Measurements from ENCODE around the gene CDAN1. TPM values are rescaled to one million over a fixed set of nuclear protein-coding genes. Genes with fewer than 3 reads are reported as not detected.

The CDAN1 gene
- total RNA-seq, 1 donor: 7.6 TPM

DNA sequence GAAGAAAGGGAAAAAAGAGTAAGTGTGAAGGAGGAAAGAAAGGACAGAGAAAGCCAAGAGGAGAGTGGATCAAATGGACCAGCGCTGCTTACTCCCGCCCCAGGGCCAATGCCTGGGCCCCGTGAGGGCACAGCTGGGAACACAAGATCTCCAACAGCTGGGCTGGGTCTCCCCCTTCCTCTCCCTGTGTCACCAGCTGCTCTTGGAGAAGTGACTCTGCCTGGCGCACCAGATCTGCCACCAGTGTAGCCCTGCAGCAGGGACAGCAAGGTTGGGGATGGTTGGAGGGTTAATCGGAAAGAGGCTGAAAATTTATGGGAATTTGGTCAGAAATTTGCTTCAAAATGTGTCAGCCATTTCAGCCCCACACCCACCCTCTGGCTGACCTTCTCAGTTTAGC lies 8.4 kb downstream of the CDAN1 start:
- Histone ChIP-seq H3K27me3 (ENCODE audit: insufficient read depth, low read length) (no peaks in the 10 kb centered on the region), H3K9me3 (ENCODE audit: low read depth, low read length) (no peaks in the 10 kb centered on the region), H3K4me3 (ENCODE audit: low read length) (no peak overlapping the region)

DNA sequence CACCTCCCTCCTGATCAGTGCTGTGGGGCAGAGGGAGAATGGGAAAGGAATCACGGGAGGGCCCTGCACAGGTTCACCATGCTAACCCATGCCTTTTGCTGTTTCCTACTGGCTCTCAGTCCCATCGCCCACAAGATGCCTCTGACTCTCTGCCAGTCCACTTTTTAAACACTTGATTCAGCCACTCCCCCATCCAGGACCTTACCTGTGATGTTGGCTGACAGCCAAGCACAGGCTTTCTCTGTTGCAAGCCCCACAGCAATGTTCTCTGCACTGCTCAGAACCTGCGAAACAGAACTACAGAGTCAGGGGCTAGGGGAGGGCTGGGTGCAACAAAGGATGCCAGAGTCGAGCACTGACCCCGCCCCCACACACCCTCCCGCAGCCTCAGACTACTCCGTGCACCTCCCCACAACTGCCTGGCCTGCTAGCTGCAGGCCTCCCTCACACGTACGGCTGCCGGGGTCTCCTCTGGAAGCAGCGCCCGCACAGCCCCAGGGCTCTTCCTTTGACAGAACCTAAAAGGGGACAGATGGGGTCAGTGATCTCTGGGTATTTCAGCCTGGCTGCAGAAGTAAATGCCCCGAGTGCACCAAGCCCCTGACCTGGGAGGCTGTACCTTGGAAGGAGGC lies 9.1 kb downstream of the CDAN1 start:
- H3K4me1 ChIP-seq (ENCODE audit: insufficient read depth, low read length): no peaks in the 10 kb centered on the region
- H3K27me3 ChIP-seq (ENCODE audit: insufficient read depth, low read length): no peaks in the 10 kb centered on the region
- H3K9me3 ChIP-seq (ENCODE audit: low read depth, low read length): no peaks in the 10 kb centered on the region
- H3K4me3 ChIP-seq (ENCODE audit: low read length): no peak overlapping the region

More for the DNA sequence above, 8.4 kb downstream of the CDAN1 start:
- H3K4me1 ChIP-seq (ENCODE audit: insufficient read depth, low read length): no peaks in the 10 kb centered on the region

DNA sequence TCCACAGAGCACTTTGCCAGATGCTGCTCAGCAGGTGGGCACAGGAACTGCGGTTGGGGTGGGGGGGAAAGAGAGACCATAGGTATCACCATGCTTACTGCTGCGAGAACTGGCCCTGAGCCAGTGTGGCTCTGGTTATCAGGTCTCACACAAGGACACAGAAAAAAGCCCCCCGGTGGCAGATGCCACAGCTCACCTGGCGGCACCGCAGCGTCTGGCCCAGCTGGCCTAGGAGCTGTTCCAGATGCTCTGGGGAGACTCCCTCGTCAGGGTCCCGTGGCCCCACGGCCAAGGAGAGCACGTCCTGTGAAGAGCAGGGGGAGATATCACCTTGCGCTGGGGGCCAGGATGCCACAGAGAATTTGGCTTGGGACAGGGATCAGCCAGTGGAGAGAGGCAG lies 10.8 kb downstream of the CDAN1 start:
- Histone ChIP-seq H3K27me3 (ENCODE audit: insufficient read depth, low read length) (no peaks in the 10 kb centered on the region), H3K4me1 (ENCODE audit: insufficient read depth, low read length) (no peaks in the 10 kb centered on the region), H3K9me3 (ENCODE audit: low read depth, low read length) (no peaks in the 10 kb centered on the region), H3K4me3 (ENCODE audit: low read length) (no peak overlapping the region)

DNA sequence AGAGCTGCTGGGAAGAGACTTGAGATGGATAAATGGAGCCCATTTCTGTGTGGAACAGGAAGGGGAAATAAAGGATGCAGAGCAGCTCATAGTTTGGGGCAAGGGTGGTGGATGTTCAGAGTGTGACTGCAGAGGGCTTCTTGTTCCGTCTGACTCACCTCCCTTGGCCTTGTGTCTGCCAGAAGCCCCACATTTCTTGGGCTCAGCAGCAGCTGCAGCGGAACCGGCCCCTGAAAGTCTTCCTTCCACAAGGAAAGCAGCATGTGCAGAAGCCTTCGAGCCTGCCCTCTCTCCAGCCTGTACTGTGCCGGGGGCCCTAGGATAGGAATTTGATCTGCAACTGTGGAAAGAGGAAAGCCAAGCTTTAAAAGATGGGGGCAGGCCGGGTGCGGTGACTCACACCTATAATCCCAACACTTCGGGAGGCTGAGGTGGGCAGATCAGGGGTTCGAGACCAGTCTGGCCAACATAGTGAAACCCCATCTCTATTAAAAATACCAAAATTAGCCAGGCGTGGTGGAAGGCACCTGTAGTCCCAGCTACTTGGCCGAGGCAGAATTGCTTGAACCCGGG lies 11.5 kb downstream of the CDAN1 start:
- H3K4me3 ChIP-seq (ENCODE audit: low read length): no peak overlapping the region
- no peaks in the 10 kb centered on the region for H3K4me1 ChIP-seq (ENCODE audit: insufficient read depth, low read length)
- H3K27me3 ChIP-seq (ENCODE audit: insufficient read depth, low read length): no peaks in the 10 kb centered on the region
- H3K9me3 ChIP-seq (ENCODE audit: low read depth, low read length): no peaks in the 10 kb centered on the region

DNA sequence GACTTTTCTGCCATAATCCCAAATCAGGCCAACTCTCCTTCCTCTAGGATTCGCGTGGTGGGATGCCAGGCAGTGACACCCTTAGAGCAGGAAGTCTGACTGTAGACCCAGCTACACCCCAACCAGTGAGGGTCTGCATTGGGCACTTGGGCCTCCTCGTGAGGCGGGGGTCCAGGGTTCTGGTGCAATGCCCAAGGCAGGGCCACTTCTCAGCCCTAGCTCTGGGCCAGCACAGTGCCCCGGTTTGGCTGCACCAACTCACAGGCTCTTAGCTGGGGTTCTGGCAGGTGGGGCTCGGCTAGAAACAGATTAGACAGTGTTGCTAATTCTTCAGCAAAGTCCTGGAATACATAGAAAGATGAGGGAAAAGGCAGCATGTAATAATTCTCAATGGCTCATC lies 12.7 kb downstream of the CDAN1 start:
- H3K4me1 ChIP-seq (ENCODE audit: insufficient read depth, low read length): no peaks in the 10 kb centered on the region
- no peaks in the 10 kb centered on the region for H3K27me3 ChIP-seq (ENCODE audit: insufficient read depth, low read length)
- no peak overlapping the region for H3K4me3 ChIP-seq (ENCODE audit: low read length)
- no peaks in the 10 kb centered on the region for H3K9me3 ChIP-seq (ENCODE audit: low read depth, low read length)

DNA sequence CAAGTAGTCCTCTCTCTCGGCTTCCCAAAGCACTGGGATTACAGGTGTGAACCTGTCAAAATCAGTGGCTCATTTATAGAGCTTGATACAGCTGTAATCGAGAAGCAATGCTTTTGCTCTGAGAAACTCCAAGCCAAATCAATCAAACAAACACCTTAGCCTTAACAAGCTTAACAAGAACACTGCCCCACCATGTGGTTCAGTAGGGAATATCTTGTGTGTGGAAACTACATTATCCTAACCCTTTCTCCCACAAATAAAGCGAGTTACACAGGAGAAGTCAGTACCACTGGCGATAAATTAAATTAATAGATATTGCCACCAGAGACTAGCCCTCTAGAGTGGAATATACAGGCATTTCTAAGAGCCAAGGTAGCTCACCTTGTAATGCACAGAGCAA lies 13.9 kb downstream of the CDAN1 start:
- H3K27me3 ChIP-seq (ENCODE audit: insufficient read depth, low read length): no peaks in the 10 kb centered on the region
- no peaks in the 10 kb centered on the region for H3K4me1 ChIP-seq (ENCODE audit: insufficient read depth, low read length)
- no peaks in the 10 kb centered on the region for H3K9me3 ChIP-seq (ENCODE audit: low read depth, low read length)
- no peak overlapping the region for H3K4me3 ChIP-seq (ENCODE audit: low read length)

DNA sequence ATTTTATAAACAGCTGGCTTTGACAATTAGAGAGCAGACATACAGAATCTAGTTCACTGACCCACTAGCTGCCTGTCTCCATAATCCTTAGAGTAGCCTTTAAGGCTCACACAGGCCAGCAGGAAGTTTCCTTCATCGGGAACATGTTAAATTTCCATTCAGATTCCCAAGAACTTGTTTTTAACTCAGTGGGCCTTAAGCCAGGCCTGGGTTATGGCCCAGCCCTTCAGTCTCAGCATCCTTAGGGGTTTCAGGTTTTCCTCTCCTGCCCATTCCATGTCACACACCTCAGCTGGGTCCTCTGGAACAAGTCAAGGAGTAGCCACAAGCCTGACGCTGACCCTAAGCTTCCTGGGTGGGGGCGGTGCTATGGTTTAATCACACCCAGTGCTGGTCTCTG lies 15.0 kb downstream of the CDAN1 start:
- no peak overlapping the region for H3K4me3 ChIP-seq (ENCODE audit: low read length)
- no peaks in the 10 kb centered on the region for H3K27me3 ChIP-seq (ENCODE audit: insufficient read depth, low read length)
- H3K9me3 ChIP-seq (ENCODE audit: low read depth, low read length): no peaks in the 10 kb centered on the region
- H3K4me1 ChIP-seq (ENCODE audit: insufficient read depth, low read length): no peaks in the 10 kb centered on the region

DNA sequence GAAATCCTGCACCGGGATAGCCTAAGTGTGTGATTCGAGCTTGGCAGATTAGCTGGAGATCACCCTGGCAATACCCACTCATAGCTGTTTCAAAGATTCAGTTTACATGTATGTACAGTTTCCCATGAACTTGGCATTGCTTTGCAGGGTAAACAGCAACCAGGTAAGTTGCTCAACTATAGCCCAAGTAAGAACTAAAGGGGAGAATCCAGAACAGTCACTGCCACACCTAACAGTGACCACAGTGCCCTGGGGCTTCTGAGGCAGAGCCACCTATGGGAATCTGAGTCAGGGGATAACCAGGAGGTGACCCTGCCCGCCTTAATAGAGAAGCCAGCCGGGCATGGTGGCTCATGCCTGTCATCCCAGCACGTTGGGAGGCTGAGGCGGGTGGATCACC lies 15.9 kb downstream of the CDAN1 start:
- Histone ChIP-seq H3K27me3 (ENCODE audit: insufficient read depth, low read length) (no peaks in the 10 kb centered on the region), H3K4me3 (ENCODE audit: low read length) (no peak overlapping the region), H3K9me3 (ENCODE audit: low read depth, low read length) (no peaks in the 10 kb centered on the region), H3K4me1 (ENCODE audit: insufficient read depth, low read length) (no peaks in the 10 kb centered on the region)

DNA sequence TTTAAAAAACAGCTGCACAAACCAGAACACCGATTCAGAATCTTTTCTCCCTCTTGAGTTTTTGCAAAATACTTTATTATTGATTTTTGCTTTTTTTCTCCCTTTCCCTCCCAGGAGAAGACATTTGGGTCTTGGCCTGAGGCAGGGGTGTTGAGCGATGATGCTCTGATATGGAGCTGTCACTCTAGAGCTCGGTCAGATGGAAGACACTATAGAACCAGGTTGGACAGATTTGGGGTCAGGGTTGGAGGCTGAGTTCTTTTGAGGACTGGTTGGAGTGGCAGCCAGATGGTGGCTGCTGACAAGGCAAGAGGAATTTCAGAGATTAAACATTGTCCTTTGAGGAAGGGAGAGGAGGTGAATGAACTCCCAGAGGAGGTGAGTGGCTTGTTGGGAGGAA lies 16.9 kb downstream of the CDAN1 start:
- H3K9me3 ChIP-seq (ENCODE audit: low read depth, low read length): no peaks in the 10 kb centered on the region
- no peaks in the 10 kb centered on the region for H3K4me1 ChIP-seq (ENCODE audit: insufficient read depth, low read length)
- no peaks in the 10 kb centered on the region for H3K27me3 ChIP-seq (ENCODE audit: insufficient read depth, low read length)
- no peak overlapping the region for H3K4me3 ChIP-seq (ENCODE audit: low read length)

DNA sequence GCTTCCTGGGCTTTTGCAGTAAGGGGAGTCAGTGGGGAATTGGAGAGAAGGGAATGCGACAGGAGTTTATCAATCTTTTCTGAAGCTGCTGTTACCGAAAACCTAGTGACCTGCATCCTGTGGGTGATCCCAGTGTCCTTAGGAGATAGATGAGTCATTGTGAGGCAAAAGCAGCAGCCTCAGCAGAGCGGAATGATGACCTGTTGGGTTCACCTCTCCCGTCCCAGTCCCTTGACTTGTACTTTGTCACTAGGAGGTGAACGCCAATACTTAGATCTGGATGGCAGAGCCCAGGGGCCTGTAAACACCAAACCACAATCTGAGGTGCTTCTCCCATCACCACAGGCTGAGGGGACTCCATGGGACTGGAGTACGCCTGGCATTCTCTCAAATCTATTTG lies 17.9 kb downstream of the CDAN1 start:
- H3K4me3 ChIP-seq (ENCODE audit: low read length): no peak overlapping the region

DNA sequence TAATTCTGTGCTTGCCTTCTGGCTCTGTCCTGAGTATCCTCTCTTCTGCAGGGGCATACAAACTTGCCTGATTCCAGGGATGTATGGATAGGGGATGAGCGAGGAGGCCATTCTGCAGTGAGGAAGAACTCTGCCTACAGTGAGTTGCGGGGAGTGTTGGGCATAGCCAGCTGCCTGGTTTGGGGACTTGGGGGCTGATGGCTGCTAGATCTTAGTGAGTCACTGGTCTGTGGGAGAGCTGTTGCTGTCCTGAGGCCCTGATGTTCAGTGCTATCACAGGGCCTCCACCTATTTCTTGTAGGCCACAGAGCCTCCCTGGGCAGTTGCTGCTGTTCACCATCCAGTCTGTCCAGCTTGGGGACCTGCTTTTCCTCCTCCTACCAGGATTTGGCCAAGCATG lies 20.3 kb downstream of the CDAN1 start:
- no peaks in the 10 kb centered on the region for H3K9me3 ChIP-seq (ENCODE audit: low read depth, low read length)
- H3K4me1 ChIP-seq (ENCODE audit: insufficient read depth, low read length): no peaks in the 10 kb centered on the region
- H3K4me3 ChIP-seq (ENCODE audit: low read length): no peak overlapping the region
- no peaks in the 10 kb centered on the region for H3K27me3 ChIP-seq (ENCODE audit: insufficient read depth, low read length)

More for the DNA sequence above, 17.9 kb downstream of the CDAN1 start:
- Histone ChIP-seq H3K4me1 (ENCODE audit: insufficient read depth, low read length) (no peaks in the 10 kb centered on the region), H3K27me3 (ENCODE audit: insufficient read depth, low read length) (no peaks in the 10 kb centered on the region), H3K9me3 (ENCODE audit: low read depth, low read length) (no peaks in the 10 kb centered on the region)

DNA sequence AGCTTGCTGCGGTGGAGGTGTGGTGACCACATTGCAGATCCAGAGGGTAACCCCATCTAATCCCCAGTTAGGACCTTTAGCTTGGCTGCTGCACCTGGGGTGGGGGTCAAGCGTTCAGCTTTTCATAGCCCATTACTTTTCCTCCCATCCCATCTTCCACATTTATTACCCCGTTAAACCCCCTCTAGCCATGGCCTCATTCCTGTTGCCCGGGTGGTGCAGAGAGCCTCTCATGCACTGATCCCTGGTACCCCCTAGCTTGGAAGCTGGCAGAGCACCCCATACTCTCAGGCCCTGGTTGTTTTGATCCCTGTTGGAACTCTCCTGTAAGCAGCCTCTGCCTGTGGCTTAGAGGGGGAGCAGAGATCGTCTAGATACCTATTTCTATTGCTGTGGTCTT lies 20.8 kb downstream of the CDAN1 start:
- Histone ChIP-seq H3K27me3 (ENCODE audit: insufficient read depth, low read length) (no peaks in the 10 kb centered on the region), H3K9me3 (ENCODE audit: low read depth, low read length) (no peaks in the 10 kb centered on the region), H3K4me1 (ENCODE audit: insufficient read depth, low read length) (no peaks in the 10 kb centered on the region), H3K4me3 (ENCODE audit: low read length) (no peak overlapping the region)

DNA sequence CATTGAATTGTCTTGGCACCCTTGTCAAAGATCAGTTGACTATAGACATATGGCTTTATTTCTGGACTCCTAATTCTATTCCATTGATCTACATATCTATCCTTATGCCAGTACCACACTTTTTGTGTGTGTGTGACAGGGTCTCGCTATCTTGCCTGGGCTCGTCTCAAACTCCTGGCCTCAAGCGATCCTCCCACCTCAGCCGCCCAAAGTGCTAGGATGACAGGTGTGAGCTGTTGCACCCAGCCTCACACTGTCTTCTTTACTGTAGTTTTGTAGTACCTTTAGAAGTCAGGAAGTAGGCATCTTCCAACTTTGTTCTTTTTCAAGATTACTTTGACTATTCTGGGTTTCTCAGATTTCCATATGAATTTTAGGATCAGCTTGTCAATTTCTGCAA lies 24.3 kb downstream of the CDAN1 start:
- H3K9me3 ChIP-seq (ENCODE audit: low read depth, low read length): no peaks in the 10 kb centered on the region

DNA sequence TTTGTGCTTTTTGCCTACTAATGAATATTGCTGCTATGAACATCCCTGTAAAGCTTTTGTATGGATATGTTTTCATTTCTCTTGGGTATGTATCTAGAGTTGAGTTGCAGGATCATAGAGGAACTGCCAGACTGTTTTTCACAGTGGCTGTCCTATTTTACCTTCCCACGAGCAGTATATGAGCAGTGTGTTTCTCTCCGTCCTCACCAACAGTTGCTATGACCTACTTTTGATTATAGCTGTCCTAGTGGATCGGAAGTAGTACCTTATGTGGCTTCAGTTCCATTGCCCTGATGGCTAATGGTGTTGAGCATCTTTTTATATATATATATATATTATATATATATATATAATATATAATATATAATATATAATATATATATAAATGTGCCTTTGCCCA lies 25.2 kb downstream of the CDAN1 start:
- no peaks in the 10 kb centered on the region for H3K4me1 ChIP-seq (ENCODE audit: insufficient read depth, low read length)
- H3K4me3 ChIP-seq (ENCODE audit: low read length): no peak overlapping the region
- no peaks in the 10 kb centered on the region for H3K27me3 ChIP-seq (ENCODE audit: insufficient read depth, low read length)
- H3K9me3 ChIP-seq (ENCODE audit: low read depth, low read length): no peaks in the 10 kb centered on the region

More for the DNA sequence above, 24.3 kb downstream of the CDAN1 start:
- Histone ChIP-seq H3K4me1 (ENCODE audit: insufficient read depth, low read length) (no peaks in the 10 kb centered on the region), H3K4me3 (ENCODE audit: low read length) (no peak overlapping the region), H3K27me3 (ENCODE audit: insufficient read depth, low read length) (no peaks in the 10 kb centered on the region)

DNA sequence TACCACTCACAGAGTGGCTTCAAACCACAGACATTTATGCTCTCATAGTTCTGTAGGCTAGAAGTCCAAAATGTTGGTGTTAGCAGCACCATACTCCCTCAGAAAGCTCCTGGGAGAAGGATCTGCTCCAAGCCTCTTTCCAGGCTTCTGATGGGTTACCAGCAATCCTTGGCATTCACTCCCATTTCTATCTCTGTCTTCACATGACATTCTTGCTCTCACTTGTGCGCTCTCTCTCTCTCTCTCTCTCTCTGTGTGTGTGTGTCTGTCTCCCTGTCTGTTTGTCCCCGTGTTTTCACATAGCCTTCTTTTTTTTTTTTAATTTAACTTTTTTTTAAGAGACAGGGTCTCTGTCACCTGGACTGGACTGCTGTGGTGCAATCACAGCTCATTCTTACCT lies 26.3 kb downstream of the CDAN1 start:
- Histone ChIP-seq H3K4me3 (ENCODE audit: low read length) (no peak overlapping the region), H3K9me3 (ENCODE audit: low read depth, low read length) (no peaks in the 10 kb centered on the region), H3K4me1 (ENCODE audit: insufficient read depth, low read length) (no peaks in the 10 kb centered on the region), H3K27me3 (ENCODE audit: insufficient read depth, low read length) (no peaks in the 10 kb centered on the region)

DNA sequence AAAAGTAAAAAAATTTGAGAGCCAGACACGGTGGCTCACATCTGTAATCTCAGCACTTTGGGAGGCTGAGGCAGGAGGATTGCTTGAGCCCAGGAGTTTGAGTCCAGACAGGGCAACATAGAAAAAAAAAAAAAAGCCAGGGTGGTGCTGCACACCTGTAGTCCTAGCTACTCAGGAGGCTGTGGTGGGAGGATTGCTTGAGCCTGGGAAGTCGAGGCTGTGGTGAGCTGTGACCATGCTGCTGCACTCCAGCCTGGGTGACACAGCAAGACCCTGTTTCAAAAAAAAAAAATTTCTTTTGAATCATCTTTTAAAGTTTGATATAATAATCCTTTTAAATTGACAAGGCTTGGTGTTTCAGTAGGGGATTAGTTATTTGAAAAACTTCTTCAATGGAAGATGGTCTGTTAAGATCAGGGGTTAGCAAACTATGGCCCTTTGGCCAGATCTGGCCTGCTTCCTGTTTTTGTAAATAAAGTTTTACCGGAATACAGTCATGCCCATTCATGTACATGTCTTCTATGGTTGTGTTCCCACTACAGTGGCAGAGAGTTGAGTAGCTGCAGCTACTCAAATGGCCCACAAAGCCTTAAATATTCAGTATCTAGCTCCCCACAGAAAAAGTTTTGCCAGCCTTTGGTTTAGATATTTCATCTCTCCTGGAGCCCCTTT lies 28.9 kb downstream of the CDAN1 start:
- Histone ChIP-seq H3K4me3 (ENCODE audit: low read length) (no peak overlapping the region), H3K4me1 (ENCODE audit: insufficient read depth, low read length) (no peaks in the 10 kb centered on the region), H3K9me3 (ENCODE audit: low read depth, low read length) (no peaks in the 10 kb centered on the region), H3K27me3 (ENCODE audit: insufficient read depth, low read length) (no peaks in the 10 kb centered on the region)

Data from mononuclear cell (primary cell).